Thymus (tissue), 11 donors: ENCODE measurements around the gene IKBIP. TPM values are rescaled to one million over a fixed set of nuclear protein-coding genes. Genes with fewer than 3 reads are reported as not detected.

Experiments used
- DNase-seq, 9 donors: peaks; one replicate each; pipeline ENCODE4 v3.0.0-alpha.2; 2013; ENCODE audit warnings: low spot score in 9 of 9, low read depth in 6 of 9, missing footprints in 1 of 9
- H3K27ac ChIP-seq, 2 donors: one replicate each; pipeline ENCODE4 v1.5.1; 2013; ENCODE audit warnings: control low read depth in 1 of 2, low read depth in 1 of 2, low read length in 1 of 2, mild to moderate bottlenecking in 1 of 2, moderate library complexity in 1 of 2
- H3K27me3 ChIP-seq, 2 donors: one replicate each; pipeline ENCODE4 v1.5.1; 2013; ENCODE audit warnings: low read length in 1 of 2; ENCODE audit not compliant: control insufficient read depth in 2 of 2, insufficient read depth in 1 of 2
- H3K36me3 ChIP-seq, 2 donors: one replicate each; pipeline ENCODE4 v1.5.1; 2013; ENCODE audit warnings: low read length in 1 of 2, mild to moderate bottlenecking in 1 of 2, moderate library complexity in 1 of 2; ENCODE audit not compliant: control insufficient read depth in 2 of 2, insufficient read depth in 2 of 2
- H3K4me1 ChIP-seq, 2 donors: one replicate each; pipeline ENCODE4 v1.5.1; 2013; ENCODE audit warnings: low read length in 2 of 2; ENCODE audit not compliant: control insufficient read depth in 2 of 2, insufficient read depth in 2 of 2
- H3K4me3 ChIP-seq, 2 donors: one replicate each; pipeline ENCODE4 v1.5.1; 2013; ENCODE audit warnings: low read length in 2 of 2, control low read depth in 1 of 2, mild to moderate bottlenecking in 1 of 2
- H3K9me3 ChIP-seq, 2 donors: one replicate each; pipeline ENCODE4 v1.5.1; 2013; ENCODE audit warnings: low read length in 1 of 2, mild to moderate bottlenecking in 1 of 2; ENCODE audit not compliant: control insufficient read depth in 2 of 2, insufficient read depth in 1 of 2
- WGBS: extraction: QIAGEN DNeasy Blood & Tissue Kit; methylation state at CpG from one replicate; pipeline ENCODE4 v1.1.7; 2013; 5-methylcytosine and 5-hydroxymethylcytosine counted together
- polyA plus RNA-seq: library from polyadenylated mRNA; stranded (reverse); fragments of 200-250 nt; gene quantifications from one replicate; pipeline ENCODE4 v1.2.3, GENCODE V29; 2013
- total RNA-seq: library from RNA; stranded (reverse); fragments of 120-200 nt; gene quantifications from one replicate; pipeline ENCODE4 v1.2.4, GENCODE V29; 2013
- donor health status: healthy.

Gene IKBIP
- total and polyA plus RNA-seq, 2 donors = 17.4 to 28.7 TPM

DNA sequence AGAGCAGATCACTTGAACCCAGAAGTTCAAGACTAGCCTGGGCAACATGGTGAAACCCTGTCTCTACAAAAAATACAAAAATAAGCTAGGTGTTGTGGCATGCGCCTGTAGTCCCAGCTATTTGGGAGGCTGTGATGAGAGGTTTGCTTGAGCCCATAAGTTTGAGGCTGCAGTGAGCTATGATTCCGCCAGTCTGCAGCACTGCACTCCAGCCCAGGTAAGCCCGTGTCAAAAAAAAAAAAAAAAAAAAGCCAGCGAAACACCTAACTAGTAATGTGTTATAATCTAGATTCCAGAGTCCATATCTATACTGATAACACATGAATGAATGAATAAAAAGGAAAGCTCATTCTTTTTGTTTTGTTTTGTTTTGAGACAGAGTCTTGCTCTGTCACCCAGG is 69.6 kb downstream of the IKBIP start:
- no peaks in the 10 kb centered on the region for H3K4me1 ChIP-seq
- H3K9me3 ChIP-seq = no peaks in the 10 kb centered on the region
- H3K27ac ChIP-seq = no peak overlapping the region
- no peak for DNase-seq
- no peaks in the 10 kb centered on the region for H3K27me3 ChIP-seq
- no peaks in the 10 kb centered on the region for H3K36me3 ChIP-seq
- no peak overlapping the region for H3K4me3 ChIP-seq
- over 99% methylated on average over 4 of the region's 4 CpGs for WGBS

Other genes with a start within 250 kb of the IKBIP start
- 271 TPM for gene TMPO, start 129.2 kb downstream of the IKBIP start, total RNA-seq
- 89.7 TPM for gene TMPO, start 129.2 kb downstream of the IKBIP start, polyA plus RNA-seq
- 373 TPM for gene SLC25A3, start 51.1 kb downstream of the IKBIP start, total RNA-seq
- gene SLC25A3, start 51.1 kb downstream of the IKBIP start, polyA plus RNA-seq = 374 TPM
- gene APAF1, start 502 bp upstream of the IKBIP start, total RNA-seq = 10.5 TPM
- 14.2 TPM for gene APAF1, start 502 bp upstream of the IKBIP start, polyA plus RNA-seq